HL-60 (cell line): ENCODE measurements around the gene FRMPD4.
A peak's percentile ranks its signal among the peaks of the same experiment; 100 is the strongest.

Experiments
- DNase-seq, 2 experiments: peaks; one replicate each; pipeline ENCODE4 v3.0.0-alpha.2; 2010 to 2020; ENCODE audit warnings: low read depth in 1 of 2, low spot score in 1 of 2
- H3K27ac ChIP-seq: fragments of 250-450 bp; sonication (Bioruptor Pico); replicated peaks from 2 replicates; pipeline ENCODE4 v1.5.1; 2020; ENCODE audit warnings: mild to moderate bottlenecking, moderate library complexity
- H3K27me3 ChIP-seq: fragments of 250-450 bp; sonication (Bioruptor Pico); 2 replicates; pipeline ENCODE4 v1.5.1; 2021; ENCODE audit warnings: mild to moderate bottlenecking, moderate library complexity; ENCODE audit not compliant: insufficient read depth, poor library complexity, severe bottlenecking
- H3K4me3 ChIP-seq: replicated peaks from 2 replicates; pipeline ENCODE4 v1.5.1; 2011; ENCODE audit warnings: mild to moderate bottlenecking, control low read depth, low read length; ENCODE audit not compliant: insufficient read depth
- GABPA ChIP-seq: IDR thresholded peaks from 2 replicates; pipeline ENCODE4 v1.6.1; 2012; ENCODE audit warnings: low read depth
- POLR2AphosphoS5 ChIP-seq: IDR thresholded peaks from 2 replicates; pipeline ENCODE4 v1.6.1; 2012; ENCODE audit warnings: low read depth
- SPI1 ChIP-seq: IDR thresholded peaks from 2 replicates; pipeline ENCODE4 v1.6.1; 2012; ENCODE audit warnings: low read depth, mild to moderate bottlenecking, borderline replicate concordance
- TF ChIP-seq, protein P1 (sequence below): IDR thresholded peaks from one replicate; pipeline ENCODE4 v1.5.1; 2011; ENCODE audit warnings: low read length, control low read depth, inconsistent platforms; ENCODE audit not compliant: insufficient read depth
- TF ChIP-seq, protein P2 (sequence below): IDR thresholded peaks from 2 replicates; pipeline ENCODE4 v1.6.1; 2012; ENCODE audit warnings: low read depth; ENCODE audit not compliant: insufficient replicate concordance

Gene FRMPD4

DNA sequence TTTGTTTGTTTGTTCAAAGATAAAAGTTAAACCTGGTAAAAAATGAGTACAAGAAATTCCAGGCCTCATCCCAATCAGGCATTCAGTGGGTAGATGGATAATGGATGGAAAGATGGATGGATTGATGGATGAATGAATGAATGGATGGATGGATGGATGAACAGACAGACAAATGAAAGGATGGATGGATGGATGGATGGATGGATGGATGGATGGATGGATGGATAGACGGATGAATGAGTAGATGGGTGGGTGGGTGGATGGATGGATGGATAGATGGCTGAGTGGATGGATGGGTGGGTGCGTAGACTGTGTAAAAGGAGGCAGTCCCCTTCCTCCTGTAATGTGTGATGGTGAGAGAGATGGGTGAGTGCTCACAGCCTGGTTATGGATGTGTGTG is 206.7 kb downstream of the FRMPD4 start:
- Histone ChIP-seq H3K27me3 (no peaks in the 10 kb centered on the region), H3K4me3 (no peak overlapping the region), H3K27ac (no peak overlapping the region)
- TF ChIP-seq GABPA (no peak), POLR2AphosphoS5 (no peak), SPI1 (no peak)
- TF ChIP-seq, protein P1, sequence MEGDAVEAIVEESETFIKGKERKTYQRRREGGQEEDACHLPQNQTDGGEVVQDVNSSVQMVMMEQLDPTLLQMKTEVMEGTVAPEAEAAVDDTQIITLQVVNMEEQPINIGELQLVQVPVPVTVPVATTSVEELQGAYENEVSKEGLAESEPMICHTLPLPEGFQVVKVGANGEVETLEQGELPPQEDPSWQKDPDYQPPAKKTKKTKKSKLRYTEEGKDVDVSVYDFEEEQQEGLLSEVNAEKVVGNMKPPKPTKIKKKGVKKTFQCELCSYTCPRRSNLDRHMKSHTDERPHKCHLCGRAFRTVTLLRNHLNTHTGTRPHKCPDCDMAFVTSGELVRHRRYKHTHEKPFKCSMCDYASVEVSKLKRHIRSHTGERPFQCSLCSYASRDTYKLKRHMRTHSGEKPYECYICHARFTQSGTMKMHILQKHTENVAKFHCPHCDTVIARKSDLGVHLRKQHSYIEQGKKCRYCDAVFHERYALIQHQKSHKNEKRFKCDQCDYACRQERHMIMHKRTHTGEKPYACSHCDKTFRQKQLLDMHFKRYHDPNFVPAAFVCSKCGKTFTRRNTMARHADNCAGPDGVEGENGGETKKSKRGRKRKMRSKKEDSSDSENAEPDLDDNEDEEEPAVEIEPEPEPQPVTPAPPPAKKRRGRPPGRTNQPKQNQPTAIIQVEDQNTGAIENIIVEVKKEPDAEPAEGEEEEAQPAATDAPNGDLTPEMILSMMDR, result no peak
- TF ChIP-seq, protein P2, sequence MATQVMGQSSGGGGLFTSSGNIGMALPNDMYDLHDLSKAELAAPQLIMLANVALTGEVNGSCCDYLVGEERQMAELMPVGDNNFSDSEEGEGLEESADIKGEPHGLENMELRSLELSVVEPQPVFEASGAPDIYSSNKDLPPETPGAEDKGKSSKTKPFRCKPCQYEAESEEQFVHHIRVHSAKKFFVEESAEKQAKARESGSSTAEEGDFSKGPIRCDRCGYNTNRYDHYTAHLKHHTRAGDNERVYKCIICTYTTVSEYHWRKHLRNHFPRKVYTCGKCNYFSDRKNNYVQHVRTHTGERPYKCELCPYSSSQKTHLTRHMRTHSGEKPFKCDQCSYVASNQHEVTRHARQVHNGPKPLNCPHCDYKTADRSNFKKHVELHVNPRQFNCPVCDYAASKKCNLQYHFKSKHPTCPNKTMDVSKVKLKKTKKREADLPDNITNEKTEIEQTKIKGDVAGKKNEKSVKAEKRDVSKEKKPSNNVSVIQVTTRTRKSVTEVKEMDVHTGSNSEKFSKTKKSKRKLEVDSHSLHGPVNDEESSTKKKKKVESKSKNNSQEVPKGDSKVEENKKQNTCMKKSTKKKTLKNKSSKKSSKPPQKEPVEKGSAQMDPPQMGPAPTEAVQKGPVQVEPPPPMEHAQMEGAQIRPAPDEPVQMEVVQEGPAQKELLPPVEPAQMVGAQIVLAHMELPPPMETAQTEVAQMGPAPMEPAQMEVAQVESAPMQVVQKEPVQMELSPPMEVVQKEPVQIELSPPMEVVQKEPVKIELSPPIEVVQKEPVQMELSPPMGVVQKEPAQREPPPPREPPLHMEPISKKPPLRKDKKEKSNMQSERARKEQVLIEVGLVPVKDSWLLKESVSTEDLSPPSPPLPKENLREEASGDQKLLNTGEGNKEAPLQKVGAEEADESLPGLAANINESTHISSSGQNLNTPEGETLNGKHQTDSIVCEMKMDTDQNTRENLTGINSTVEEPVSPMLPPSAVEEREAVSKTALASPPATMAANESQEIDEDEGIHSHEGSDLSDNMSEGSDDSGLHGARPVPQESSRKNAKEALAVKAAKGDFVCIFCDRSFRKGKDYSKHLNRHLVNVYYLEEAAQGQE, result no peak
- no peak for DNase-seq

GRCh38 chrX:12349201-12349600 is 210.9 kb downstream of the FRMPD4 start:
- Histone ChIP-seq H3K27ac (no peak overlapping the region), H3K27me3 (no peaks in the 10 kb centered on the region), H3K4me3 (no peak overlapping the region)
- DNase-seq, result no peak
- TF ChIP-seq POLR2AphosphoS5 (no peak), SPI1 (no peak), GABPA (no peak)
- TF ChIP-seq, protein P1, result no peak
- TF ChIP-seq, protein P2, result no peak

- TF ChIP-seq SPI1, result no peak
- no peak for TF ChIP-seq GABPA
- TF ChIP-seq, protein P2, result peak; percentile 70
- Histone ChIP-seq H3K27me3 (peaks cover 3% of the 10 kb centered on the region), H3K27ac (no peak overlapping the region), H3K4me3 (no peak overlapping the region)
- DNase-seq, result no peak
Measured at GRCh38 chrX:12352922-12353321, 214.6 kb downstream of the FRMPD4 start.

DNA sequence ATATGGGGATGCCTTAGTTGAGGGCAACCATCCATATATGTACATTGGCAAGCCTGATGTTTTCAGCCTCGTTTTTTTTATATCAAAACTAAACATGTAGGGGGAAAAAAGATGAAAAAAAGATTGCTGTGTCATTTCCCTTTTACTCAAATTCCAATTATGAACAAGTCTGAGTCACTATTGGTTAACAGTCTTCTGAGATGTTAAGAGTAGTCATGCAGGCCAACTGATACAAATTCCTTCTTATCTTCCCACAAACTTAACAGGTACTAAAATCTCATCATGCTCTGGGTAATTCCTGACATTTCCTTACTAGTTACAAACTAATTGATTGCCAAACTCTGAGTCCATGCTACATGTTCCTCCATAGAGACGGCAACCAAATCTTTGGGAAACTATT is 222.1 kb downstream of the FRMPD4 start:
- Histone ChIP-seq H3K4me3 (no peak overlapping the region), H3K27ac (no peak overlapping the region), H3K27me3 (peaks cover 3% of the 10 kb centered on the region)
- TF ChIP-seq POLR2AphosphoS5, result no peak
- TF ChIP-seq GABPA, result no peak
- TF ChIP-seq, protein P1, result no peak
- no peak for TF ChIP-seq SPI1
- TF ChIP-seq, protein P2, result no peak
- no peak for DNase-seq
